Peyer's patch (tissue), 4 donors: ENCODE data around the gene SPAG16. TPM values are rescaled to one million over a fixed set of nuclear protein-coding genes. Genes with fewer than 3 reads are reported as not detected.
"Not testable (repeated sequence)": the region's sequence is repeated elsewhere in the genome, so short reads cannot be mapped to it uniquely, and the experiment has no call there.

Experiments
- DNase-seq, 3 donors: peaks; one replicate each; pipeline ENCODE4 v3.0.0-alpha.2; 2017 to 2019
- H3K27ac ChIP-seq, 4 donors: fragments of 200-600 bp; sonication (generic); one replicate each; pipeline ENCODE4 v1.5.1; 2016 to 2019
- H3K27me3 ChIP-seq, 2 donors: fragments of 200-600 bp; sonication (generic); one replicate each; pipeline ENCODE4 v1.5.1; 2019
- H3K36me3 ChIP-seq, 3 donors: fragments of 200-600 bp; sonication (generic); one replicate each; pipeline ENCODE4 v1.5.1; 2016 to 2019
- H3K4me1 ChIP-seq, 4 donors: fragments of 200-600 bp; sonication (generic); one replicate each; pipeline ENCODE4 v1.5.1; 2016 to 2019
- H3K4me3 ChIP-seq, 4 donors: fragments of 200-600 bp; sonication (generic); 1 replicate in 3 of 4; 2 replicates in 1 of 4; pipeline ENCODE4 v1.5.1; 2016 to 2019; ENCODE audit warnings: mild to moderate bottlenecking in 1 of 4
- H3K9me3 ChIP-seq, 4 donors: fragments of 200-600 bp; sonication (generic); one replicate each; pipeline ENCODE4 v1.5.1; 2016 to 2019; ENCODE audit warnings: mild to moderate bottlenecking in 1 of 4
- CTCF ChIP-seq, 6 experiments: fragments of 450-650 bp in 4 of 6; fragments of 200-600 bp in 2 of 6; sonication (generic) in 1 of 6; IDR thresholded peaks; one replicate each; pipeline ENCODE4 v1.5.1; 2017 to 2019; ENCODE audit warnings: antibody characterized with exemption in 6 of 6, mild to moderate bottlenecking in 3 of 6, moderate library complexity in 1 of 6
- POLR2A ChIP-seq, 2 donors: fragments of 450-650 bp; IDR thresholded peaks; one replicate each; pipeline ENCODE4 v1.5.1; 2017; ENCODE audit warnings: antibody characterized with exemption in 2 of 2, mild to moderate bottlenecking in 2 of 2, moderate library complexity in 2 of 2
- total RNA-seq, 4 donors: library from RNA; depleted of rRNA; stranded (reverse); fragments of >200 nt; gene quantifications; one replicate each; pipeline ENCODE4 v1.1.0, GENCODE V29; 2016

Gene SPAG16
- total RNA-seq, 4 donors from 2014 or later, result 5.5 to 43.7 (median 10.0) TPM

- TF ChIP-seq CTCF (IDR thresholded peaks at IDR 0.05) (no peak), POLR2A (IDR thresholded peaks at IDR 0.05) (no peak)
- no peak for DNase-seq
- H3K36me3 ChIP-seq, result no peaks in the 10 kb centered on the region
Observed at GRCh38 chr2:213691351-213691750, 407.1 kb downstream of the SPAG16 start.

GRCh38 chr2:213696442-213696841 is 412.2 kb downstream of the SPAG16 start:
- Histone ChIP-seq H3K27ac (no peak overlapping the region), H3K9me3 (peaks cover 0 to 3% (median 1%) of the 10 kb centered on the region in 4 donors), H3K27me3 (no peaks in the 10 kb centered on the region), H3K4me3 (no peak overlapping the region), H3K4me1 (no peaks in the 10 kb centered on the region), H3K36me3 (no peaks in the 10 kb centered on the region)
- DNase-seq, result no peak
- TF ChIP-seq POLR2A (IDR thresholded peaks at IDR 0.05) (no peak), CTCF (IDR thresholded peaks at IDR 0.05) (no peak)

More at GRCh38 chr2:213691351-213691750, 407.1 kb downstream of the SPAG16 start:
- Histone ChIP-seq H3K27me3 (no peaks in the 10 kb centered on the region), H3K4me3 (no peak overlapping the region), H3K9me3 (no peaks in the 10 kb centered on the region), H3K27ac (no peak overlapping the region), H3K4me1 (no peaks in the 10 kb centered on the region)

GRCh38 chr2:213701365-213701764 is 417.1 kb downstream of the SPAG16 start:
- H3K9me3 ChIP-seq, H3K36me3 ChIP-seq, H3K27me3 ChIP-seq, DNase-seq, H3K4me1 ChIP-seq, H3K27ac ChIP-seq, H3K4me3 ChIP-seq: not testable (repeated sequence)

- Histone ChIP-seq H3K9me3 (peaks cover 0 to 5% (median 1%) of the 10 kb centered on the region in 4 donors), H3K4me3 (no peak overlapping the region), H3K27ac (no peak overlapping the region), H3K4me1 (no peaks in the 10 kb centered on the region), H3K36me3 (no peaks in the 10 kb centered on the region), H3K27me3 (no peaks in the 10 kb centered on the region)
- DNase-seq, result no peak
- TF ChIP-seq POLR2A (IDR thresholded peaks at IDR 0.05), result no peak
- TF ChIP-seq CTCF (IDR thresholded peaks at IDR 0.05), result no peak
Observed at GRCh38 chr2:213703406-213704098, 419.3 kb downstream of the SPAG16 start.

GRCh38 chr2:213710164-213710563 is 425.9 kb downstream of the SPAG16 start:
- TF ChIP-seq CTCF (IDR thresholded peaks at IDR 0.05) (no peak), POLR2A (IDR thresholded peaks at IDR 0.05) (no peak)

GRCh38 chr2:213718411-213718810 is 434.1 kb downstream of the SPAG16 start:
- not testable (repeated sequence) for DNase-seq, H3K36me3 ChIP-seq, H3K27ac ChIP-seq, H3K4me3 ChIP-seq, H3K4me1 ChIP-seq, H3K9me3 ChIP-seq, H3K27me3 ChIP-seq

More at GRCh38 chr2:213710164-213710563, 425.9 kb downstream of the SPAG16 start:
- H3K27me3 ChIP-seq, result no peaks in the 10 kb centered on the region
- no peaks in the 10 kb centered on the region for H3K4me1 ChIP-seq
- no peak overlapping the region for H3K4me3 ChIP-seq
- H3K27ac ChIP-seq, result no peak overlapping the region
- no peaks in the 10 kb centered on the region for H3K9me3 ChIP-seq
- no peaks in the 10 kb centered on the region for H3K36me3 ChIP-seq
- no peak for DNase-seq

GRCh38 chr2:213722565-213722964 is 438.3 kb downstream of the SPAG16 start:
- DNase-seq, result no peak
- Histone ChIP-seq H3K27me3 (no peaks in the 10 kb centered on the region), H3K36me3 (no peaks in the 10 kb centered on the region), H3K9me3 (no peaks in the 10 kb centered on the region), H3K4me1 (no peaks in the 10 kb centered on the region), H3K4me3 (no peak overlapping the region), H3K27ac (no peak overlapping the region)
- TF ChIP-seq CTCF (IDR thresholded peaks at IDR 0.05), result no peak
- TF ChIP-seq POLR2A (IDR thresholded peaks at IDR 0.05), result no peak
